ENCODE data around the gene PSMB7. TPM values are rescaled to one million over a fixed set of nuclear protein-coding genes. Genes with fewer than 3 reads are reported as not detected.

The PSMB7 gene
- total and polyA plus RNA-seq, 2 donors (not counting 1 experiment from before 2014, with no cell fraction given), result 69.5 to 73.1 TPM

- WGBS (ENCODE audit: insufficient coverage), result 95% methylated on average over 8 of the region's 9 CpGs
Measured at GRCh38 chr9:124392871-124393460, 22.3 kb downstream of the PSMB7 start.

More at GRCh38 chr9:124392871-124393460, 22.3 kb downstream of the PSMB7 start:
- no peak for DNase-seq
- peaks cover 28% of the 10 kb centered on the region for H3K4me1 Mint-ChIP-seq
- H3K27ac Mint-ChIP-seq, result no peak overlapping the region
- H3K9me3 ChIP-seq (ENCODE audit: control extremely low read depth in 1 of 3, control insufficient read depth in 2 of 3, insufficient read depth in 1 of 3, low read length in 2 of 3), result no peaks in the 10 kb centered on the region
- POLR2A ChIA-PET, result no interaction called here
- H3K27me3 ChIP-seq (replicated peaks in 1 of 4; ENCODE audit: control extremely low read depth in 1 of 4, control insufficient read depth in 3 of 4, insufficient read depth in 4 of 4, low read length in 3 of 4), result no peaks in the 10 kb centered on the region
- CTCF ChIA-PET, result interaction anchor here (3.6 kb wide), 1 partner anchor 267 kb away, joined by 18 read pairs; no protein-coding TSS in a partner anchor
- no peak overlapping the region for H3K4me2 ChIP-seq (replicated peaks; ENCODE audit: low read depth, low read length, poor library complexity, severe bottlenecking)
- peaks cover 82% of the 10 kb centered on the region for H4K20me1 ChIP-seq (ENCODE audit: control insufficient read depth, insufficient read depth, low read length, poor library complexity, severe bottlenecking)
- no peak overlapping the region for H3K4me3 ChIP-seq (ENCODE audit: control extremely low read depth in 1 of 5, extremely low read depth in 1 of 5, insufficient read depth in 1 of 5, low read depth in 2 of 5, low read length in 4 of 5)
- H3K9ac ChIP-seq (ENCODE audit: low read length), result no peak overlapping the region
- H3K36me3 ChIP-seq (replicated peaks in 1 of 2; ENCODE audit: control extremely low read depth in 1 of 2, control insufficient read depth in 1 of 2, extremely low read depth in 1 of 2, insufficient read depth in 2 of 2, low read length in 1 of 2), result peaks cover 0 to 32% of the 10 kb centered on the region in 2 experiments
- H3K9me3 Mint-ChIP-seq (ENCODE audit: insufficient read depth), result no peaks in the 10 kb centered on the region
- TF ChIP-seq EZH2 (IDR thresholded peaks at IDR 0.05; ENCODE audit: borderline replicate concordance, insufficient read depth, low read depth, low read length, poor library complexity, severe bottlenecking) (no peak), CTCF (IDR thresholded peaks at IDR 0.05) (no peak)
- H3K27ac ChIP-seq (ENCODE audit: low read length in 2 of 2), result no peak overlapping the region
- no peak overlapping the region for H2AFZ ChIP-seq (ENCODE audit: insufficient read depth, low read depth, low read length, poor library complexity, severe bottlenecking)
- no peak for ATAC-seq (ENCODE audit: low read depth)
- no peak overlapping the region for H3K4me3 Mint-ChIP-seq
- H3K79me2 ChIP-seq (ENCODE audit: control insufficient read depth, insufficient read depth, low read length), result peaks cover 96% of the 10 kb centered on the region
- no peaks in the 10 kb centered on the region for H3K27me3 Mint-ChIP-seq
- intact Hi-C loops (cut with micrococcal nuclease), result no loop called here
- H3K4me1 ChIP-seq (ENCODE audit: control insufficient read depth in 2 of 2, insufficient read depth in 2 of 2, low read length in 2 of 2), result no peaks in the 10 kb centered on the region

Data from B cell (primary cell).